Tongue (tissue), 2 donors: ENCODE results near the gene SCD. TPM values are rescaled to one million over a fixed set of nuclear protein-coding genes. Genes with fewer than 3 reads are reported as not detected.

ENCODE experiments used
- DNase-seq: peaks from one replicate; pipeline ENCODE4 v3.0.0-alpha.2; 2015
- total RNA-seq: library from RNA; depleted of rRNA; stranded (reverse); fragments of >200 nt; gene quantifications from one replicate; pipeline ENCODE4 v1.2.3, GENCODE V29; 2014

Gene SCD
- total RNA-seq, 1 donor from 2014 or later, result 15.7 TPM

DNA sequence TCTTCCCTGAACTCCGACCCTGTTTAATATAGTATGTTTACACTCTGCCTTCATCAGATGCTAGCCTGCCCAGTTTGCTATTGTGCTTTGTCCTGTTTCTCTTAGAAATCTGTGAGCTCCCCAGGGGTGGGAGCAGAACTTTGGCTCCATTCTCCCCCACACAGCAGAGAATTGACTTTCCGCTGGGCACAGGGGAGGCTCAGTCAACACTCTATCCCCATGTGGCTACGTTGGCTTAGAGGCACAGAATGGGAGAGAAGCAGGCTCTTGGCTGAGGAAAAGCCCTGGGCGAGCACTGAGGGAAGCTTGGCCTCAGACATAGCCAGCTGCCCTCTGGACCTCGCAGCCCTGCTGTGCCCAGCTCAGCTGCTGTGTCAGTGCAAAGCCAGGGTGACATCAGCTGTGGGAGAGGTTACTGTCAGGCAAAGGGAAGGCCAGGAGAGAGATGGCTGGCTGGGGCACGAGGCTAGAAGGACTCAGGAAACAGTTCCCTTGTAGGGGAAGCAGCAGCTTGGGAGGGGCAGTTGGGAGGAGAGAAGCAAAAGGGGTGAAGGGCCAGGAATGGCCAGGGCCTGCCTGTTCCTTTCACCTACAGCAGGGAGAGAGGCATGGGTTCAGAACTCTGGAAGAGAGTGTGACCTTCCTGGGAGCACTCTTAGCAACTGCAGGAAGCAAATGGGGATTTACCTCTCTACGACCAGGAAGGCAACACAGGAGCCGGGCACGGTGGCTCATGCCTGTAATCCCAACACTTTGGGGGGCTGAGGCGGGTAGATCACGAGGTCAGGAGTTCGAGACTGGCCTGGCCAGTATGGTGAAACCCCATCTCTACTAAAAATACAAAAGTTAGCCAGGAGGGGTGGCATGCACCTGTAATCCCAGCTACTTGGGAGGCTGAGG, 5.8 kb upstream of the SCD start:
- DNase-seq, result peak; percentile 25

DNA sequence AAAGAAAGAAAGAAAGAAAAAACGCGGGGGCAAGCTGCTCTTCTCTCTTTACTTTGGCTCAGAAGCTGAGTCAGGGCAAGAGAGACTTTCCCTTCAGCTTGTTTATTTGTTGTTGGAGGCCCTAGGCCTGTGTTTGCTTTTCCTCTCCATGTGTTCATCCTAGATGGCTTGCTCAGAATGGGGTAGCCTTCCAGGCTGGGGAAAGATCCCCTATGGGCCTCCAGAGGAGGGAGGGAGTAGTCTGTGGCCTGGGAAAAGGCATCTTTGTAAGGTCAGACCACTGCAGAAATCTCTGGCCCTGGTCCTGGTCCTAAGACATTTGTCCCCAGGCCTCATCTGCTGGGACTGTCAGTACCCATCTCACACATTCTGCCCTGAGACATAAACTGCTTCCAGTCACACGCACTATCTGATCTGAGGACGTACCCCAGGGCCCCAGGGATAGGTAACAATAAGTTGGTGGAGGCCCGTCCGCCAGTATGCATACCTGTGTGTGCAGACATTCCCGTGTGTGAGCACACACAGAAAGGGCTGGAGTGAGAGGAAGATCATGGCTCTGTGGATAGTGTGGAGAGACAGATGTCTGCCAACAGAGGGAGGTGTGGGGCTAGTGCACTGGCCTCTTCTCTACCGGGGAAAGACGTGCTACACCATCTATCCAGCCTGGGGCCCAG, 4.9 kb upstream of the SCD start:
- DNase-seq, result peak; percentile 38

- DNase-seq, result no peak
Measured at GRCh38 chr10:100342627-100342972, 4.4 kb upstream of the SCD start.

DNA sequence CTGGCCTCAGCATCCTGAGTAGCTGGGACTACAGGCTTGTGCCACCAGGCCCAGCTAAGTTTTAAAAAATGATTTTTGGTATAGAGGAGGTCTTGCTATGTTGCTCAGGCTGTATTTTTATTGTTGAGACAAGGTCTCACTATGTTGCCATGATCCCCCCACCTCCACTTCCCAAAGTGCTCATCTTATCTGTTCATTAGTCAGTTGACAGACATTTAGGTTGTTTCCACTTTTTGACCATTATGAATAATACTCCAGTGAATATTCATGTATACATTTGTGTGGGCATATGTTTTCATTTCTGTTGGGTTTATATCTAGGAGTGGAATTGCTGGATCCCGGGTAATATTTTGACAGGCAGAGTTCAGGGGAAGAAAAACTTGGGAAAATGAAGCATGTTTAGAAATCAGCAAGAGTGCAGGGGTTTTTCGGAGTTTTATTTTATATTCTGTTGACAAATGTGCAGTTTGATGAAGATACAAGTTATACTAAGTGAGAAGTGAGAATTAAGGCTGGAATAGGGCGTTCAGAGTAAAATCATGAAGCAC, 2.7 kb upstream of the SCD start:
- DNase-seq, result no peak

DNA sequence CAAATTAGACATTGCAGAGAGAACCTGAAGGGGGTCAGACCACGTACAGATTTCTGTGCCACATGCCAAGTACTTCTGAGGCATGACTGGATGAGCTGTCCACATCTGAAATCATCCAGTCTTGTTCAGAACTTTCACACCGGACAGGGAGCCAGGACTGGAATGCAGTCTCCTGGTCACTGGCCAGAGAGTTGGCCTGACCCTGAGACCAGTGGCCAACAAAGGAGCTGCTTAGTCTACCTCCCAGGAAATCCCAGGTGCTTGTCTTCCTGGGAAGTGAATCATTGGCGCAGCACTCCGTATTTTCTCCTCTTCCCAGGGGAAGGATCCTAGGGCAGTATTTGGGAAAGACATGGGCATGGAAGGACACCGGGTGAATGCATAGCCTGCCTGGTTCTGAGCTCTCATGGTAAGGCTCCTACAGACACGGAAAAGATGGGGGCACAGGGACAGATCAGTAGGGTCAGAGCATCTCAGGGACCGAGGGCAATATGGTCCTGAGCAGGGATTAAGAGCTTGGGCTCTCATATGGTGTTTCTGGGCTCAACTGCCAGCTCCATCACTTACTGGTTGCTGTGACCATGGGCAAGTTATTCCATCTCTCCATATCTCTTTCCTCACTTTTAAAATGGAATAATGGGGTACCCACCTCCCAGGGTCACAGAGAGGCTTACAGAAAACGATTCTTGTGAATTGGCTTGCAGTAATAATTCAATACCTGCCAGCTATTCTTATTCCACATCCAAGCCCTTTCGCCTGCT, 1.3 kb upstream of the SCD start:
- no peak for DNase-seq

GRCh38 chr10:100346351-100346764, 675 bp upstream of the SCD start:
- peak; percentile 76 for DNase-seq

GRCh38 chr10:100347568-100348195, 649 bp downstream of the SCD start:
- DNase-seq, result no peak

GRCh38 chr10:100348389-100348927, 1.4 kb downstream of the SCD start:
- DNase-seq, result no peak

GRCh38 chr10:100349087-100349486, 2.1 kb downstream of the SCD start:
- DNase-seq, result no peak

DNA sequence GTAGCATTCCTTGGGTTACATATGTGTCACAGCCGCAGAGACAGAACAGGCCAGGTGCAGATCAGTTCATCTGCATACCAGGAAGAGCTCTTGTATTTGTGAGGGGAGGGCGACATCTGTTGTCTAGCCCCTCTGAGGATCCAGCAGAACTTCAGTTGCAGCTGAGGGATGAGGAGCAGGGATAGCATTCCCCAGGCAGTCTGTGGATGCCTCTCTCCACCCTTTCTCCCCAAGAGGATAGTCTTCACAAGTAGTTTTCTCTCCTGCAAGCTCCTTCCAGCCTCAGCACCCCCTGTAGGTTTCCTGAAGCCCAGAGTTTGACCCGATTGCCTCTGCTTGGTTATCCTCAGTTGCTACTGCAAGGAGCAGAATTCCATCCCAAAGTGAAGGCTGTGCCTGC, 2.6 kb downstream of the SCD start:
- DNase-seq, result no peak

GRCh38 chr10:100350914-100351485, 4.0 kb downstream of the SCD start:
- DNase-seq, result no peak

DNA sequence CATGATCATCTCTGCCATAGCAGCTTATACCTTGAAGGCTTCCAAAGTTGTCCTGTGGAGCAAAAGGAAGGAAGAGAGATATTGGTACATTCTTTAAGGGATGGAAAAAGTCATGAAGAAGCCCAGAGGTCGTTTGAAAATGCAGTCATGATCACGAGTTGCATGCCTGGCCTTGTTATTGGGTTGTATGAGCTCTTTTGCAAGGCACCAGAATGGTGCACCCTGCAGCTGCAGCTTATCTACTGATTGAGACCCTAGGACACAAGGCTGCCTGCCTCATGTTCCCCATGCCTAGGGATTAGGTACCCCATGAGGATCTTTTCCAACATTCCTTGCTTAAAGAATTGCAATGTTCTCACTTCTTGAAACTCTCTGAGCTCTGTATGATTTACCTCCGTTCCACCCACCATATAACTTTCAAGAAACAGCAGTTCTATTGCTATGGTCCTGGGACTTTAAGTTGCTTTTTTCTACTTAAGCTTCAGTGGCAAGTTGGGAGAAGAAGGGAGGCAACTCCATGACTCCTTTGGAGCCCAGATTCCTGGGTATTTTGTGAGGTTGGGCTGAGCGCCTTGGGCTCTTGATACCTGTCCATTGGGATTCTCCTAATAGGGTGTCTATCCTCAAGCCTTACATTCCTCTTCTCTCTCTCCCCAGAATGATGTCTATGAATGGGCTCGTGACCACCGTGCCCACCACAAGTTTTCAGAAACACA, 6.9 kb downstream of the SCD start:
- no peak for DNase-seq

GRCh38 chr10:100355086-100355485, 8.1 kb downstream of the SCD start:
- no peak for DNase-seq

- no peak for DNase-seq
Measured at GRCh38 chr10:100356067-100357017, 9.3 kb downstream of the SCD start.

DNA sequence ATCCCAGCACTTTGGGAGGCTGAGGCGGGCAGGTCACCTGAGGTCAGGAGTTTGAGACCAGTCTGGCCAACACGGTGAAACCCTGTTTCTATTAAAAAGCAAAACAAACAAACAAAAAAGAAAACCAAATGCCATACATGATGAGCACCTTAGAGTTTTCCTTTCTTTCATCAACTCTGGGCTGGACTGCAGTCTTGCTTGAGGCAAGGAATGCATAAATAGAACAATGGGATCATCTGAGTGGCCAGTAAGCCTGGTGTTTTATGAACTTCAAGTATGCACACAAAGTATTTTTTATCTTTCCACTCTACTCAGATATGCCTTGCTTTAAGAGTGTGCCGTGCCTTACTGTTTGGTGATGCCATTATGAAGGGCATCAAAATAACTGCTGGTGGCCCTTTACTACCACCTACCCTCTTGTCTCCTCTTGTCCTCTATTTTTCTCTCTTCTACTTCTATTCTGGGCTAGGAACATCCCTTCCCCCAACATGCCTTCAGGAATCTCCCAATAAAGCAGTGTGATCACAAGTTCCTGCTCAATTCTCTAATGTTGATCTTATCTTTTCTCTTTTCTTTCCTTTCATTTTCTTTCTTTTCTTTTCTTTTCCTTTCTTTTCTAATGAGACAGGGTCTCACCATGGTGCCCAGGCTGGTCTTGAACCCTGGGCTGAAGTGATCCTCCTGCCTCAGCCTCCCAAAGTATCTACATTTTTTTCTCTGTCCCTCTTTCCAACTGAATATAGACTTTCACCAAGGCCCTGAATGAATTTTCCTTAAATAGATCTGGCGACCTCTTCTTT, 10.2 kb downstream of the SCD start:
- DNase-seq, result no peak

- no peak for DNase-seq
Measured at GRCh38 chr10:100359030-100359432, 12.0 kb downstream of the SCD start.

GRCh38 chr10:100359529-100360150, 12.6 kb downstream of the SCD start:
- no peak for DNase-seq

- no peak for DNase-seq
Measured at GRCh38 chr10:100360234-100360633, 13.2 kb downstream of the SCD start.
